Keratinocyte (primary cell): ENCODE results near the gene CAPRIN2. TPM values are rescaled to one million over a fixed set of nuclear protein-coding genes. Genes with fewer than 3 reads are reported as not detected.

ENCODE experiments used
- DNase-seq: peaks from one replicate; pipeline ENCODE4 v3.0.0-alpha.2; 2011; ENCODE audit warnings: low read depth, missing footprints, low spot score
- FAIRE-seq: peaks from 2 replicates; lab custom pipeline; 2011; peaks lifted over from hg19 to GRCh38; lab: Jason Lieb, UNC
- H2AFZ ChIP-seq: 2 replicates; pipeline ENCODE4 v1.6.0; 2012; ENCODE audit warnings: low read length, control low read depth, inconsistent platforms; ENCODE audit not compliant: control insufficient read depth
- H3K27ac ChIP-seq: 2 replicates; pipeline ENCODE4 v1.5.1; 2011; ENCODE audit warnings: low read length; ENCODE audit not compliant: control insufficient read depth, insufficient read depth
- H3K27me3 ChIP-seq: 3 replicates; pipeline ENCODE4 v1.6.0; 2011; ENCODE audit warnings: low read length; ENCODE audit not compliant: control insufficient read depth, insufficient read depth; ENCODE audit errors: extremely low read depth
- H3K36me3 ChIP-seq, 2 experiments: 2 replicates in 1 of 2; 3 replicates in 1 of 2; pipeline ENCODE4 v1.5.1; 2011; ENCODE audit warnings: low read length in 2 of 2, mild to moderate bottlenecking in 1 of 2; ENCODE audit not compliant: control insufficient read depth in 2 of 2, insufficient read depth in 2 of 2; ENCODE audit errors: extremely low read depth in 1 of 2
- H3K4me1 ChIP-seq: 3 replicates; pipeline ENCODE4 v1.5.1; 2011; ENCODE audit warnings: low read length; ENCODE audit not compliant: control insufficient read depth, insufficient read depth; ENCODE audit errors: extremely low read depth
- H3K4me2 ChIP-seq: 3 replicates; pipeline ENCODE4 v1.6.0; 2011; ENCODE audit warnings: low read depth, low read length; ENCODE audit not compliant: control insufficient read depth, insufficient read depth; ENCODE audit errors: extremely low read depth
- H3K4me3 ChIP-seq, 3 experiments: fragments of 200-600 bp in 1 of 3; sonication (generic) in 1 of 3; 2 replicates in 2 of 3; 3 replicates in 1 of 3; pipeline ENCODE4 v1.5.1; 2011 to 2016; ENCODE audit warnings: low read length in 3 of 3, mild to moderate bottlenecking in 3 of 3, control low read depth in 2 of 3, inconsistent platforms in 1 of 3, low read depth in 1 of 3, mixed read lengths in 1 of 3, mixed run types in 1 of 3, moderate library complexity in 1 of 3; ENCODE audit not compliant: control insufficient read depth in 2 of 3, insufficient read depth in 2 of 3; ENCODE audit errors: extremely low read depth in 1 of 3
- H3K79me2 ChIP-seq: 2 replicates; pipeline ENCODE4 v1.6.0; 2012; ENCODE audit warnings: low read length; ENCODE audit not compliant: control insufficient read depth, insufficient read depth
- H3K9ac ChIP-seq: 3 replicates; pipeline ENCODE4 v1.6.0; 2011; ENCODE audit warnings: low read length; ENCODE audit not compliant: control insufficient read depth, insufficient read depth; ENCODE audit errors: extremely low read depth
- H3K9me1 ChIP-seq: 3 replicates; pipeline ENCODE4 v1.6.0; 2011; ENCODE audit warnings: low read length; ENCODE audit not compliant: control insufficient read depth, insufficient read depth; ENCODE audit errors: extremely low read depth
- H3K9me3 ChIP-seq: 2 replicates; pipeline ENCODE4 v1.5.1; 2012; ENCODE audit warnings: low read depth, low read length; ENCODE audit not compliant: control insufficient read depth
- H4K20me1 ChIP-seq: 3 replicates; pipeline ENCODE4 v1.6.0; 2011; ENCODE audit warnings: low read length; ENCODE audit not compliant: control insufficient read depth, insufficient read depth; ENCODE audit errors: extremely low read depth
- EZH2 ChIP-seq: IDR thresholded peaks from one replicate; pipeline ENCODE4 v1.6.1; 2012; ENCODE audit warnings: inconsistent platforms, mild to moderate bottlenecking, low read length, moderate library complexity
- dilution Hi-C: fragments of 300-500 bp; cut with MboI; formaldehyde crosslinking; loops from one replicate; pipeline ENCODE4 v1.7.0; 2020; ENCODE audit warnings: low sequenced_read_pairs; ENCODE audit not compliant: extremely low pct_ligation_motif_present
- polyA plus RNA-seq, 5 experiments: library from polyadenylated mRNA; depleted of rRNA in 3 of 5; stranded (reverse) in 3 of 5; stranded (forward) in 1 of 5; unstranded in 1 of 5; fragments of >200 nt; gene quantifications; 1 replicate in 1 of 5; 2 replicates in 3 of 5; 3 replicates in 1 of 5; pipeline versions ENCODE4 v1.2.1 to v1.2.3, GENCODE V29; 2011 to 2012; ENCODE audit warnings: missing spikeins in 2 of 5, low read depth in 1 of 5, low replicate concordance in 1 of 5
- TF ChIP-seq, protein P1 (sequence below), 3 experiments: IDR thresholded peaks in 1 of 3; conservative IDR thresholded peaks in 1 of 3; optimal IDR thresholded peaks in 1 of 3; 2 replicates in 2 of 3; 3 replicates in 1 of 3; pipeline versions ENCODE3 to v1.5.1; 2011; ENCODE audit warnings: low read length in 3 of 3, mild to moderate bottlenecking in 3 of 3, moderate library complexity in 2 of 3, control low read depth in 1 of 3, inconsistent platforms in 1 of 3; ENCODE audit not compliant: insufficient read depth in 2 of 3; ENCODE audit errors: extremely low read depth in 1 of 3

CAPRIN2 gene
- polyA plus RNA-seq, 1 donor (not counting 4 experiments of a cell fraction or from before 2014, with no cell fraction given): 32.4 TPM

DNA sequence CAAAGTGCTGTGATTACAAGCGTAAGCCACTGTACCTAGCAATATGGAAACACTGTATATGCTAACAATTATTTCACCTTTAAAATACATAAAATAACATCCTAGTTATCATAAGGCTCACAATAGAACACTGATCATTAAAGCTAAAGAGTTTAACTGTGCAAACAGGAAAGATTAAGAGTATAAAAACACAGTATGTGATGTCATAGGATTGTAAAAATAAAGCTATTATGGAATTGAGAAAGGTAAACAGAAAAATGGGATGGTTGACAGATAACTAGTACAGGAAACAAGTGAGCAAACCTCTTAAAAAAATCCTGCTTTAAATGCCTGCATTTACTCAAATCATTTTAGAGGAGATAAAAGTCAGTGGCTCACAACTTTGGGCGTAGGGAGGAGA lies 48.3 kb downstream of the CAPRIN2 start:
- Histone ChIP-seq H3K9me1 (no peaks in the 10 kb centered on the region), H3K4me1 (no peaks in the 10 kb centered on the region), H2AFZ (no peak overlapping the region), H3K4me2 (no peak overlapping the region), H4K20me1 (no peaks in the 10 kb centered on the region), H3K27me3 (no peaks in the 10 kb centered on the region), H3K9me3 (no peaks in the 10 kb centered on the region), H3K27ac (no peak overlapping the region), H3K4me3 (no peak overlapping the region), H3K79me2 (no peaks in the 10 kb centered on the region), H3K9ac (no peak overlapping the region), H3K36me3 (peaks cover 4 to 13% of the 10 kb centered on the region in 2 experiments)
- dilution Hi-C loops: no loop called here
- FAIRE-seq (no peak), DNase-seq (no peak)
- TF ChIP-seq, protein P1, sequence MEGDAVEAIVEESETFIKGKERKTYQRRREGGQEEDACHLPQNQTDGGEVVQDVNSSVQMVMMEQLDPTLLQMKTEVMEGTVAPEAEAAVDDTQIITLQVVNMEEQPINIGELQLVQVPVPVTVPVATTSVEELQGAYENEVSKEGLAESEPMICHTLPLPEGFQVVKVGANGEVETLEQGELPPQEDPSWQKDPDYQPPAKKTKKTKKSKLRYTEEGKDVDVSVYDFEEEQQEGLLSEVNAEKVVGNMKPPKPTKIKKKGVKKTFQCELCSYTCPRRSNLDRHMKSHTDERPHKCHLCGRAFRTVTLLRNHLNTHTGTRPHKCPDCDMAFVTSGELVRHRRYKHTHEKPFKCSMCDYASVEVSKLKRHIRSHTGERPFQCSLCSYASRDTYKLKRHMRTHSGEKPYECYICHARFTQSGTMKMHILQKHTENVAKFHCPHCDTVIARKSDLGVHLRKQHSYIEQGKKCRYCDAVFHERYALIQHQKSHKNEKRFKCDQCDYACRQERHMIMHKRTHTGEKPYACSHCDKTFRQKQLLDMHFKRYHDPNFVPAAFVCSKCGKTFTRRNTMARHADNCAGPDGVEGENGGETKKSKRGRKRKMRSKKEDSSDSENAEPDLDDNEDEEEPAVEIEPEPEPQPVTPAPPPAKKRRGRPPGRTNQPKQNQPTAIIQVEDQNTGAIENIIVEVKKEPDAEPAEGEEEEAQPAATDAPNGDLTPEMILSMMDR (optimal IDR thresholded peaks at IDR 0.05 in 1 of 3, IDR thresholded peaks at IDR 0.05 in 1 of 3, conservative IDR thresholded peaks at IDR 0.05 in 1 of 3; ENCODE audit: extremely low read depth in 1 of 3, insufficient read depth in 2 of 3, low read length in 3 of 3): no peak
- TF ChIP-seq EZH2: no peak

GRCh38 chr12:30701056-30701455 lies 53.7 kb downstream of the CAPRIN2 start:
- Histone ChIP-seq H4K20me1 (no peaks in the 10 kb centered on the region), H3K9me3 (no peaks in the 10 kb centered on the region), H3K4me1 (peaks cover 4% of the 10 kb centered on the region), H3K4me3 (no peak overlapping the region), H3K9ac (no peak overlapping the region), H2AFZ (no peak overlapping the region), H3K27me3 (no peaks in the 10 kb centered on the region), H3K9me1 (no peaks in the 10 kb centered on the region), H3K79me2 (no peaks in the 10 kb centered on the region), H3K27ac (no peak overlapping the region), H3K4me2 (no peak overlapping the region), H3K36me3 (peaks cover 0 to 3% of the 10 kb centered on the region in 2 experiments)
- dilution Hi-C loops: no loop called here
- no peak for DNase-seq
- TF ChIP-seq, protein P1 (optimal IDR thresholded peaks at IDR 0.05 in 1 of 3, IDR thresholded peaks at IDR 0.05 in 1 of 3, conservative IDR thresholded peaks at IDR 0.05 in 1 of 3; ENCODE audit: extremely low read depth in 1 of 3, insufficient read depth in 2 of 3, low read length in 3 of 3): no peak
- no peak for TF ChIP-seq EZH2
- FAIRE-seq: no peak
